Upper lobe of left lung (tissue), 6 donors: ENCODE results near the gene ADIPOQ. TPM values are rescaled to one million over a fixed set of nuclear protein-coding genes. Genes with fewer than 3 reads are reported as not detected.
"Not testable (repeated sequence)": the region's sequence is repeated elsewhere in the genome, so short reads cannot be mapped to it uniquely, and the experiment has no call there.

Experiments
- ATAC-seq, 2 donors: fragments of 200-7000 bp; cut with Tn5 transposase; one replicate each; pipeline ENCODE4 v1.9.1; 2022; ENCODE audit warnings: mild to moderate bottlenecking in 2 of 2, moderate library complexity in 2 of 2; ENCODE audit not compliant: low FRiP score in 2 of 2
- DNase-seq, 2 donors: peaks; one replicate each; pipeline ENCODE4 v3.0.0-alpha.2; 2019 to 2020
- H3K27ac ChIP-seq, 4 donors: fragments of 200-600 bp; sonication (generic); one replicate each; pipeline ENCODE4 v1.5.1; 2016 to 2019
- H3K27me3 ChIP-seq, 4 donors: fragments of 200-600 bp; sonication (generic); one replicate each; pipeline ENCODE4 v1.5.1; 2017 to 2019
- H3K36me3 ChIP-seq, 4 donors: fragments of 200-600 bp; sonication (generic); one replicate each; pipeline ENCODE4 v1.5.1; 2016 to 2019
- H3K4me1 ChIP-seq, 4 donors: fragments of 200-600 bp; sonication (generic); one replicate each; pipeline ENCODE4 v1.5.1; 2018 to 2019
- H3K4me3 ChIP-seq, 4 donors: fragments of 200-600 bp; sonication (generic); one replicate each; pipeline ENCODE4 v1.5.1; 2017 to 2019; ENCODE audit warnings: mild to moderate bottlenecking in 2 of 4, moderate library complexity in 1 of 4
- H3K9me3 ChIP-seq, 4 donors: fragments of 200-600 bp; sonication (generic); one replicate each; pipeline ENCODE4 v1.5.1; 2018 to 2019
- EP300 ChIP-seq, 4 donors: sonication (generic); formaldehyde crosslinking; IDR thresholded peaks; one replicate each; pipeline ENCODE4 v1.5.1; 2017; ENCODE audit warnings: antibody characterized with exemption in 4 of 4, control low read depth in 2 of 4
- POLR2A ChIP-seq, 4 donors: fragments of 450-650 bp; IDR thresholded peaks; one replicate each; pipeline ENCODE4 v1.5.1; 2016 to 2017; ENCODE audit warnings: antibody characterized with exemption in 4 of 4, mild to moderate bottlenecking in 2 of 4
- POLR2AphosphoS5 ChIP-seq, 2 donors: sonication (generic); formaldehyde crosslinking; IDR thresholded peaks; one replicate each; pipeline ENCODE4 v1.5.1; 2017; ENCODE audit warnings: antibody characterized with exemption in 2 of 2
- WGBS, 2 donors: methylation state at CpG; one replicate each; pipeline ENCODE4 v1.1.5; 2017 to 2018; 5-methylcytosine and 5-hydroxymethylcytosine counted together
- total RNA-seq, 6 donors: library from RNA; depleted of rRNA in 4 of 6; stranded (reverse); fragments of >200 nt in 4 of 6; gene quantifications; one replicate each; pipeline versions ENCODE4 v1.1.0 to v1.2.1, GENCODE V29; 2016 to 2021
- TF ChIP-seq, protein P1 (sequence below), 6 experiments: fragments of 450-650 bp in 4 of 6; fragments of 200-600 bp in 2 of 6; sonication (generic) in 2 of 6; IDR thresholded peaks; one replicate each; pipeline ENCODE4 v1.5.1; 2016 to 2019; ENCODE audit warnings: antibody characterized with exemption in 6 of 6
- donor health status: DM: no; HTN: no; CAD: no; lungs with moderate emphysema.
- donor health status: DM: no; HTN: yes; CAD: no; lungs with severe emphysema.

The ADIPOQ gene
- total RNA-seq, 6 donors from 2014 or later = 0.20 TPM; not detected in 5

DNA sequence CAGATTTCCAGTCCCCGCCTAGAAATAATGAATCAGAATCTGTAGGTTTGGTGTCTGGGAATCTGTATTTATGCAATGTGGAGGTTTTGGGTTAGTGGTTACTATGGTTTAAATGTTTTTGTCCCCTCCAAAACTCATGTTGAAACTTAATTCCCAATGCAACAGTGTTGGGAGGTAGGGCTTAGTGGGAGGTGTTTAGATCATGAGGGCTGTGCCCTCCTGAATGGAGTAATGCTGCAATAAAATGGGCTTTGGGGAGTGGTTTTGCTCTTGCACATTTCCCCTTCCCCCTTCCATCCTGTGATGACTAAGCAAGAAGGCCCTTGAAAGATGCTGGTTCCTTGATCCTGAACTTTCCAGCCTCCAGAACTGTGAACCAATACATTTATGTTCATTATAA is 27.1 kb upstream of the ADIPOQ start:
- TF ChIP-seq POLR2A (IDR thresholded peaks at IDR 0.05) (no peak), EP300 (IDR thresholded peaks at IDR 0.05) (no peak), POLR2AphosphoS5 (IDR thresholded peaks at IDR 0.05) (no peak)
- TF ChIP-seq, protein P1, sequence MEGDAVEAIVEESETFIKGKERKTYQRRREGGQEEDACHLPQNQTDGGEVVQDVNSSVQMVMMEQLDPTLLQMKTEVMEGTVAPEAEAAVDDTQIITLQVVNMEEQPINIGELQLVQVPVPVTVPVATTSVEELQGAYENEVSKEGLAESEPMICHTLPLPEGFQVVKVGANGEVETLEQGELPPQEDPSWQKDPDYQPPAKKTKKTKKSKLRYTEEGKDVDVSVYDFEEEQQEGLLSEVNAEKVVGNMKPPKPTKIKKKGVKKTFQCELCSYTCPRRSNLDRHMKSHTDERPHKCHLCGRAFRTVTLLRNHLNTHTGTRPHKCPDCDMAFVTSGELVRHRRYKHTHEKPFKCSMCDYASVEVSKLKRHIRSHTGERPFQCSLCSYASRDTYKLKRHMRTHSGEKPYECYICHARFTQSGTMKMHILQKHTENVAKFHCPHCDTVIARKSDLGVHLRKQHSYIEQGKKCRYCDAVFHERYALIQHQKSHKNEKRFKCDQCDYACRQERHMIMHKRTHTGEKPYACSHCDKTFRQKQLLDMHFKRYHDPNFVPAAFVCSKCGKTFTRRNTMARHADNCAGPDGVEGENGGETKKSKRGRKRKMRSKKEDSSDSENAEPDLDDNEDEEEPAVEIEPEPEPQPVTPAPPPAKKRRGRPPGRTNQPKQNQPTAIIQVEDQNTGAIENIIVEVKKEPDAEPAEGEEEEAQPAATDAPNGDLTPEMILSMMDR (IDR thresholded peaks at IDR 0.05) = no peak
- DNase-seq = no peak
- Histone ChIP-seq H3K4me3 (no peak overlapping the region), H3K9me3 (no peaks in the 10 kb centered on the region), H3K4me1 (no peaks in the 10 kb centered on the region), H3K36me3 (no peaks in the 10 kb centered on the region), H3K27ac (no peak overlapping the region), H3K27me3 (no peaks in the 10 kb centered on the region)
- ATAC-seq = peak in 1 of 2 donors; percentile 50
- WGBS, 2 donors = 76 to 84% methylated on average over 1 of the region's 1 CpG

DNA sequence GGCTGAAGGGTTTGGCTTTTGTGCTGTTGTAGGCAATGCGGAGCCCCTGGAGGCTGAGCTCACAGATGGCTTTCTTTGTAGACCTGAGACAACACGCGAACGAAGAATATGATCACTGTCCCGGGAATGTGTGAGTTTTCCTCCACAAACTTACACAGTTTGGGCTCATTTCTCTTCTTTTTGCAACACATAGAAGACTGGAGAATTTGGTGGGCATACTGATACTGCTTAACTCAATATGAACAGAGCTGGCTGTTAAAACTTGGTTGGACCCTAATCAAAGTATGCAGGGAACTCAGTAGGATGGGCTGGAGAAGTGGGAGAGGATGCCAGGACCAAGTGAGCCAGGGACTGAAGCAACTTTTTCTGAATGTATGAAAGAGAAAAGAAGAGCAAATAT is 24.0 kb upstream of the ADIPOQ start:
- Histone ChIP-seq H3K9me3 (no peaks in the 10 kb centered on the region), H3K4me3 (no peak overlapping the region), H3K36me3 (no peaks in the 10 kb centered on the region), H3K4me1 (no peaks in the 10 kb centered on the region), H3K27ac (no peak overlapping the region), H3K27me3 (no peaks in the 10 kb centered on the region)
- 93% methylated on average over 5 of the region's 5 CpGs for WGBS, 2 donors
- ATAC-seq = no peak
- no peak for DNase-seq
- TF ChIP-seq EP300 (IDR thresholded peaks at IDR 0.05) = no peak
- no peak for TF ChIP-seq POLR2A (IDR thresholded peaks at IDR 0.05)
- no peak for TF ChIP-seq POLR2AphosphoS5 (IDR thresholded peaks at IDR 0.05)

DNA sequence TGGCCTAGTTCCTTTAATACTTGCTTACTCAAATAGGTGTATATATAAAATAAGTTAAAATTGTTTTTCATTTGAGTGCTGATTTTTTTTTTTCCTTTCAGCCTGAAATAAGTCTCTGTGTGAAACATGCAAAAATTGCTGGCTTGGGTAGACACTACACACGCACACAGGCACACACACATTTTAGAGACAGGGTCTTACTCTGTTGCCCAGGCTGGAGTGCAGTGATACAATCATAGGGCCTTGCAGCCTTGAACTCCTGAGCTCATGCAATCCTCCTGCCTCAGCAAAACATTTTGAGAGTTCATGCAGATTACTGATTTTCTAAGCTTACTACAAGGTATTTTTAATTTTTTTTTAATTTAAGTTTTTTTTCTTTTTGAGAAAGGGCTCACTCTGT is 23.6 kb upstream of the ADIPOQ start:
- H3K4me1 ChIP-seq = no peaks in the 10 kb centered on the region
- ATAC-seq = no peak
- no peak overlapping the region for H3K4me3 ChIP-seq
- no peak overlapping the region for H3K27ac ChIP-seq
- no peak for DNase-seq
- no peaks in the 10 kb centered on the region for H3K36me3 ChIP-seq
- 97 to 100% methylated on average over 1 of the region's 1 CpG for WGBS, 2 donors
- no peaks in the 10 kb centered on the region for H3K27me3 ChIP-seq
- H3K9me3 ChIP-seq = no peaks in the 10 kb centered on the region
- no peak for TF ChIP-seq POLR2A (IDR thresholded peaks at IDR 0.05)
- TF ChIP-seq, protein P1 (IDR thresholded peaks at IDR 0.05) = no peak
- no peak for TF ChIP-seq EP300 (IDR thresholded peaks at IDR 0.05)
- no peak for TF ChIP-seq POLR2AphosphoS5 (IDR thresholded peaks at IDR 0.05)

DNA sequence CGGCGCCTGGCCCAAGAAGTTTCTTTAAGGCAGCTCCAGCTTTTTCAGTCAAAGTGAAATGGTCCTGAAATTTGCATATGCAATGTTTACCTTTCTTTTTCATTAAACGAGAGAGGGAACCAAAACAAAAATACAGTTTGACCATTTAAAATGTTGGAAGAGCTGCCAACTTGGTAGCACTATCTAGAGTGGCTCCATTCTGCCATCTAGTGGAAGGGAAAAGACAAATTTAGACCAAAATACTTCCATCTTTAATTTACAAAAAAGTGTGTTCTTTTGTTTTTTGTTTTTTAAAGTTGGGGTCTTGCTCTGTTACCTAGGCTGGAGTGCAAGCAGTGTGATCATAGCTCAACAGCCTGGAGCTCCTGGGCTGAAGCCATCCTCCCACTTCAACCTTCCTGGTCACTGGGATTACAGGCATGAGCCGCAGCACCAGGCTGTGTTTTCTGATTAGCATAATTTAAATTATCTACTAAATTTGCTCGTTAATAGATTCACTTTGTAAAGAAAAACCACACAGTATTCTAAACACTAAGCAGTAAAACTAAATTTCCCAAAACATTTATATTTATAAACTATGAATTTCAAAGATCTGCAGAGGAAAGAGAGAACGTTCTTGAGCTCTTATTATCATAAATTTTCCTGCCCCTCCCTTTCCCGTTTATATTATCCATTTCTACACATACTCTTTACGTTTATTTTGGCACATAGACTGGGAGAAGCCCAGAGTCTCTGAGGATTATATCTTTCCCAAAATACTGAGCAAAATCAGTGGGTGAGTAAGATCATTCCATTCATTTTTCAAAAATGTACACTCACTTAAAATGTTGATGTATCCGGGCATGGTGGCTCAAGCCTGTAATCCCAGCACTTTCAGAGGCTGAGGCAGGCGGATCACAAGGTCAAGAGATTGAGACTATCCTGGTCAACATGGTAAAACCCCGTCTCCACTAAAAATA is 20.8 kb upstream of the ADIPOQ start:
- Histone ChIP-seq H3K27me3 (peaks cover 0 to 25% (median 11%) of the 10 kb centered on the region in 4 donors), H3K9me3 (no peaks in the 10 kb centered on the region), H3K4me3 (no peak overlapping the region), H3K27ac (no peak overlapping the region), H3K4me1 (peaks cover 11 to 16% (median 15%) of the 10 kb centered on the region in 4 donors), H3K36me3 (no peaks in the 10 kb centered on the region)
- DNase-seq (no peak), ATAC-seq (peak in 1 of 2 donors; percentile 53)
- WGBS, 2 donors = 49 to 51% methylated on average over 11 of the region's 11 CpGs
- no peak for TF ChIP-seq POLR2AphosphoS5 (IDR thresholded peaks at IDR 0.05)
- no peak for TF ChIP-seq POLR2A (IDR thresholded peaks at IDR 0.05)
- TF ChIP-seq, protein P1 (IDR thresholded peaks at IDR 0.05) = peak; percentile 18 to 60 (median 42)

DNA sequence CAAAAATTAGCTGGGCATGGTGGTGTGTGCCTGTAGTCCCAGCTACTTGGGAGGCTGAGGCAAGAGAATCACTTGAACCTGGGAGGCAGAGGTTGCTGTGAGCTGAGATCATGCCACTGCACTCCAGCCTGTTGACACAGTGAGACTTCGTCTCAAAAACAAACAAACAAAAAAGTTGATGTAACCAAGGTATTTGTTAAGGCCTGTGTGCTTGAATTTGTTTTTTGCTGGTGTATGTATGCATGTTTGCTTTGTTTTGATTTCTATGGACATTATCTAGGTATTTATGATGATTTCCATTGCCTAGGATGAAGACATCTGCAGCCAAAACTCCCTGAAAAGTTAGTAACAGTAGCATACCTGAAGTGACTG is 20.1 kb upstream of the ADIPOQ start:
- Histone ChIP-seq H3K4me1 (peaks cover 14 to 21% (median 19%) of the 10 kb centered on the region in 4 donors), H3K27me3 (peaks cover 0 to 25% (median 11%) of the 10 kb centered on the region in 4 donors)
- not testable (repeated sequence) for H3K36me3 ChIP-seq, H3K27ac ChIP-seq, ATAC-seq, H3K4me3 ChIP-seq, DNase-seq, H3K9me3 ChIP-seq
- 62 to 77% methylated on average over 1 of the region's 1 CpG for WGBS, 2 donors
